Activated CD8-positive, alpha-beta memory T cell treated with anti-CD3 and anti-CD28 coated beads, Interleukin-2, amount 50 U/mL, for 24 hours (primary cell): ENCODE data around the gene ZNF354C.

Experiments used
- DNase-seq: peaks from one replicate; pipeline ENCODE4 v3.0.0-alpha.2; 2020; ENCODE audit errors: extremely low read depth

ZNF354C gene

GRCh38 chr5:179127136-179128040 is 67.2 kb downstream of the ZNF354C start:
- DNase-seq = no peak

GRCh38 chr5:179128041-179128365 is 67.8 kb downstream of the ZNF354C start:
- DNase-seq = no peak

- no peak for DNase-seq
These were observed 68.8 kb downstream of the ZNF354C start for GRCh38 chr5:179128976-179129375.

GRCh38 chr5:179129607-179130071 is 69.5 kb downstream of the ZNF354C start:
- DNase-seq = no peak

GRCh38 chr5:179130101-179130681 is 70.0 kb downstream of the ZNF354C start:
- no peak for DNase-seq

- no peak for DNase-seq
These were observed 71.2 kb downstream of the ZNF354C start for GRCh38 chr5:179131321-179131835.

- no peak for DNase-seq
These were observed 71.9 kb downstream of the ZNF354C start for GRCh38 chr5:179131886-179132585.

- DNase-seq = no peak
These were observed 72.6 kb downstream of the ZNF354C start for GRCh38 chr5:179132586-179133355.
